Mesenchymal stem cell (in vitro differentiated cells and primary cell): ENCODE measurements around the gene NAT14.

Experiments used
- DNase-seq: peaks from one replicate; pipeline ENCODE4 v3.0.0-alpha.2; 2013
- H2AFZ ChIP-seq: one replicate; pipeline ENCODE4 v1.6.1; 2013; ENCODE audit warnings: low read depth, mild to moderate bottlenecking, control low read depth, inconsistent platforms, low read length, moderate library complexity
- H2AK5ac ChIP-seq: 2 replicates; pipeline ENCODE4 v1.6.1; 2013; ENCODE audit warnings: low read length, moderate library complexity, mild to moderate bottlenecking, inconsistent platforms; ENCODE audit not compliant: severe bottlenecking
- H2BK120ac ChIP-seq: one replicate; pipeline ENCODE4 v1.6.1; 2013; ENCODE audit warnings: low read depth, mild to moderate bottlenecking, inconsistent platforms, low read length, moderate library complexity
- H2BK12ac ChIP-seq, 2 experiments: one replicate each; pipeline ENCODE4 v1.6.1; 2013; ENCODE audit warnings: inconsistent platforms in 2 of 2, low read length in 2 of 2, mild to moderate bottlenecking in 2 of 2, moderate library complexity in 2 of 2, control low read depth in 1 of 2
- H2BK15ac ChIP-seq: one replicate; pipeline ENCODE4 v1.6.1; 2013; ENCODE audit warnings: mild to moderate bottlenecking, low read depth, inconsistent platforms; ENCODE audit not compliant: poor library complexity, severe bottlenecking
- H2BK5ac ChIP-seq: 2 replicates; pipeline ENCODE4 v1.6.1; 2013; ENCODE audit warnings: low read depth, mild to moderate bottlenecking, low read length, control low read depth, inconsistent platforms; ENCODE audit not compliant: poor library complexity, severe bottlenecking
- H3K14ac ChIP-seq, 2 experiments: one replicate each; pipeline ENCODE4 v1.6.1; 2013; ENCODE audit warnings: inconsistent platforms in 2 of 2, low read length in 2 of 2, control low read depth in 1 of 2, mild to moderate bottlenecking in 1 of 2, moderate library complexity in 1 of 2
- H3K18ac ChIP-seq, 2 experiments: one replicate each; pipeline ENCODE4 v1.6.1; 2013; ENCODE audit warnings: inconsistent platforms in 2 of 2, low read length in 2 of 2, control low read depth in 1 of 2, low read depth in 1 of 2, mild to moderate bottlenecking in 1 of 2
- H3K23ac ChIP-seq, 2 experiments: one replicate each; pipeline ENCODE4 v1.6.1; 2013; ENCODE audit warnings: inconsistent platforms in 2 of 2, low read length in 2 of 2, mild to moderate bottlenecking in 2 of 2, moderate library complexity in 2 of 2, control low read depth in 1 of 2
- H3K27ac ChIP-seq: 2 replicates; pipeline ENCODE4 v1.5.1; 2013; ENCODE audit warnings: mild to moderate bottlenecking, moderate library complexity, low read length, control low read depth, inconsistent platforms; ENCODE audit not compliant: poor library complexity, severe bottlenecking
- H3K27me3 ChIP-seq, 2 experiments: 2 replicates each; pipeline versions ENCODE4 v1.6.1 to v1.7.0; 2013; ENCODE audit warnings: low read length in 2 of 2, mild to moderate bottlenecking in 2 of 2, moderate library complexity in 2 of 2, control low read depth in 1 of 2, inconsistent platforms in 1 of 2; ENCODE audit not compliant: control insufficient read depth in 1 of 2, insufficient read depth in 1 of 2
- H3K36me3 ChIP-seq, 2 experiments: 2 replicates each; pipeline versions ENCODE4 v1.6.1 to v1.7.0; 2013; ENCODE audit warnings: low read length in 2 of 2, control low read depth in 1 of 2, inconsistent platforms in 1 of 2, low read depth in 1 of 2, mild to moderate bottlenecking in 1 of 2; ENCODE audit not compliant: insufficient read depth in 2 of 2, control insufficient read depth in 1 of 2
- H3K4ac ChIP-seq, 2 experiments: one replicate each; pipeline ENCODE4 v1.6.1; 2013; ENCODE audit warnings: inconsistent platforms in 2 of 2, low read length in 2 of 2, mild to moderate bottlenecking in 2 of 2, moderate library complexity in 2 of 2, control low read depth in 1 of 2, low read depth in 1 of 2
- H3K4me1 ChIP-seq: 2 replicates; pipeline ENCODE4 v1.6.1; 2013; ENCODE audit warnings: low read depth, low read length, control low read depth; ENCODE audit not compliant: control insufficient read depth, insufficient read depth
- H3K4me2 ChIP-seq: 2 replicates; pipeline ENCODE4 v1.6.1; 2013; ENCODE audit warnings: low read length, mild to moderate bottlenecking, inconsistent platforms; ENCODE audit not compliant: poor library complexity, severe bottlenecking
- H3K4me3 ChIP-seq, 2 experiments: 2 replicates each; pipeline versions ENCODE4 v1.5.1 to v1.7.0; 2013; ENCODE audit warnings: low read length in 2 of 2, mild to moderate bottlenecking in 2 of 2, control low read depth in 1 of 2, low read depth in 1 of 2; ENCODE audit not compliant: insufficient read depth in 1 of 2
- H3K79me1 ChIP-seq: replicated peaks from 2 replicates; pipeline ENCODE4 v1.6.1; 2013; ENCODE audit warnings: mild to moderate bottlenecking, control low read depth, low read length, inconsistent platforms; ENCODE audit not compliant: poor library complexity, severe bottlenecking
- H3K9ac ChIP-seq: 2 replicates; pipeline ENCODE4 v1.7.0; 2013; ENCODE audit warnings: mild to moderate bottlenecking, low read length, moderate library complexity
- H3K9me3 ChIP-seq: 2 replicates; pipeline ENCODE4 v1.7.0; 2013; ENCODE audit warnings: mild to moderate bottlenecking, low read length; ENCODE audit not compliant: control insufficient read depth
- H4K8ac ChIP-seq: one replicate; pipeline ENCODE4 v1.6.1; 2013; ENCODE audit warnings: inconsistent platforms, mild to moderate bottlenecking, low read length, moderate library complexity
- H4K91ac ChIP-seq: one replicate; pipeline ENCODE4 v1.6.1; 2013; ENCODE audit warnings: mild to moderate bottlenecking, low read length, inconsistent platforms
- WGBS: methylation state at CpG from one replicate; pipeline ENCODE4 v1.1.7; 2013; ENCODE audit warnings: mixed read lengths; 5-methylcytosine and 5-hydroxymethylcytosine counted together

NAT14 gene

DNA sequence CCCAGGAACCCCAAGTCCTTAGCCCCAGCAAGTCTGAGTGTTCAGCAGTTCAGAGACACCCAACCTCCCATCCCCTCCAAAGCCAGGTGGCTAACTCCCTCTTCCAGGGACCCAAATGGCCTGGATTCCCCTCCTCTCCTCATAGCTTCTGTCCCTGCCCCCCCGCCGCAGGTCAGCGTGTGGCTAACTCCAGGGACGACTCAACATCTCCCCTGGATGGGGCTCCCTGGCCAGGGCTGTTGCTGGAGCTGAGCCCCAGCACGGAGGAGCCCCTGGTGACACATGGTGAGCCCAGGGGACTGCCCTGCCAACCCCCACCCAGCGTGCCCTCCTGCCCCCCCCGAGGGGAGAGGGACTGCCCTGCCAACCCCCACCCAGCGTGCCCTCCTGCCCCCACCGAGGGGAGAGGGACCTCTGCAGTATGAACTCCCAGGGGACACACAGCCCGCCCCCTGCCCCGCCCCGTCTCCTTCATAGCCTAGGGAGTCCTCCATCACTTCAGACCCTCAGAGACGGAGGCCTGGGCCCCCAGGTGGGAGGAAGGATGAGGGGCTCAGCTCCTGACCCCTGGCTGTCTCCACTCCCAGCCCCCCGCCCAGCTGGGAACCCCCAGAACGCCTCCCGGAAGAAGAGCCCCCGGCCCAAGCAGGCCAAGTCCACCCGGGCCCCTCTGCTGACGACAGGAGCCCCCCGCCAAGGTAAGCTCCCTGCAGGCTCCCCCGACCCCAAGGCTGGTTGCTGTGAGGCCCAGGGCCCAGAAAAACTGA lies 4.9 kb downstream of the NAT14 start:
- Histone ChIP-seq H3K27me3 (no peaks in the 10 kb centered on the region), H2BK5ac (no peak overlapping the region), H4K8ac (peak overlapping the region; percentile 76), H3K4me3 (peak overlapping the region in 1 of 2 experiments; percentile 65), H2BK120ac (peak overlapping the region; percentile 54), H3K9ac (peak overlapping the region; percentile 51), H3K36me3 (peaks cover 0 to 53% of the 10 kb centered on the region in 2 experiments), H4K91ac (peak overlapping the region; percentile 57), H3K23ac (no peak overlapping the region), H3K14ac (no peak overlapping the region), H3K4me2 (peak overlapping the region; percentile 46), H2AFZ (no peak overlapping the region), H2AK5ac (peak overlapping the region; percentile 82), H2BK15ac (no peak overlapping the region), H3K79me1 (peaks cover 7% of the 10 kb centered on the region), H3K27ac (no peak overlapping the region), H3K4me1 (peaks cover 69% of the 10 kb centered on the region), H3K9me3 (no peaks in the 10 kb centered on the region), H3K4ac (no peak overlapping the region), H3K18ac (no peak overlapping the region), H2BK12ac (peak overlapping the region in 1 of 2 experiments; percentile 80)
- DNase-seq: no peak
- 82% methylated on average over 14 of the region's 21 CpGs for WGBS

DNA sequence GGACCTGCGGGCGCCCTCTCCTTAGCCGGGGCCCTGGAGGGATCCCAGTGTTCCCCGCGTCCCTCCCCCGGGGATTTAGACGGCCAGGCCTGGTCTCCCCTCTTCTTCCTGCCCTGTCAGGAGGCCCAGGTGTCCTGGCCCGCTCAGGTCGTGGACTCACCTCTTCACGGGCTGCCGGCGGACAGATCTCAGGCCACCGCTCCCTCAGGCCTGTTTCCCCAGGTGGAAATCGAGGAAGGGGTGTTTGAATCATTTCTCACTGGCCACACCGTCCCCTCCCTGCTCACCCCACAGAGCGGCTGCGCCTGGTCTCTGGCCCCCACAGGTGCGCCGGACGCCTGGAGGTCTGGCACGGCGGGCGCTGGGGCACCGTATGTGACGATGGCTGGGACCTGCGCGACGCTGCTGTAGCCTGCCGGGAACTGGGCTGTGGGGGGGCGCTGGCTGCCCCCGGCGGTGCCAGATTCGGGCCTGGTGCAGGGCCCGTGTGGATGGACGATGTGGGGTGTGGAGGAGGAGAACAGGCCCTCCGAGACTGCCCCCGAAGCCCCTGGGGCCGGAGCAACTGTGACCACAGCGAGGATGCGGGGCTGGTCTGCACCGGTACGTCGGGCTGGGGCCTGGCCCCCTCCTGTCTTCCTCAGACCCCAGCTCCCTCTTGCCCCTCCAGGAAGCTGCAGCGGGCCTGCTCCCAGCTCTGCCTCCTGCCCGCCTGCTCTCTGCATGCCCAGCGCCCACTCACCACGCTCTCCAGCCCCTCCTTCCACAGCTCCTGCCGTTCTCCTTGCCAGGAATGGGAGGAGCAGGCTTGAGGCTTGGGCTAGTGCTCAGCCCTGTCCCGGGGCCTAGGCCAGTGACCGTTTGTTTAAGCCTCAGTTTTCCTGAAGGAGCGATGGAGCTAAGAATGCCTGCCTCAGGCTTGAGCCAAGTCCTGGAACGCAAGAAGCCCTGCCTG lies 5.8 kb downstream of the NAT14 start:
- no peak overlapping the region for H3K14ac ChIP-seq
- H2BK12ac ChIP-seq: no peak overlapping the region
- no peak overlapping the region for H3K4me2 ChIP-seq
- no peaks in the 10 kb centered on the region for H3K9me3 ChIP-seq
- H2AK5ac ChIP-seq: no peak overlapping the region
- H4K8ac ChIP-seq: no peak overlapping the region
- 89% methylated on average over 36 of the region's 52 CpGs for WGBS
- H2BK15ac ChIP-seq: peak overlapping the region; percentile 41
- no peak overlapping the region for H3K18ac ChIP-seq
- peaks cover 5 to 57% of the 10 kb centered on the region in 2 experiments for H3K36me3 ChIP-seq
- no peak overlapping the region for H2BK5ac ChIP-seq
- H3K79me1 ChIP-seq: peaks cover 7% of the 10 kb centered on the region
- DNase-seq: no peak
- no peaks in the 10 kb centered on the region for H3K27me3 ChIP-seq
- peaks cover 66% of the 10 kb centered on the region for H3K4me1 ChIP-seq
- no peak overlapping the region for H3K4ac ChIP-seq
- no peak overlapping the region for H2AFZ ChIP-seq
- H3K27ac ChIP-seq: no peak overlapping the region
- H3K9ac ChIP-seq: peak overlapping the region; percentile 63
- peak overlapping the region in 1 of 2 experiments; percentile 18 for H3K4me3 ChIP-seq
- no peak overlapping the region for H3K23ac ChIP-seq
- H4K91ac ChIP-seq: peak overlapping the region; percentile 32
- no peak overlapping the region for H2BK120ac ChIP-seq

DNA sequence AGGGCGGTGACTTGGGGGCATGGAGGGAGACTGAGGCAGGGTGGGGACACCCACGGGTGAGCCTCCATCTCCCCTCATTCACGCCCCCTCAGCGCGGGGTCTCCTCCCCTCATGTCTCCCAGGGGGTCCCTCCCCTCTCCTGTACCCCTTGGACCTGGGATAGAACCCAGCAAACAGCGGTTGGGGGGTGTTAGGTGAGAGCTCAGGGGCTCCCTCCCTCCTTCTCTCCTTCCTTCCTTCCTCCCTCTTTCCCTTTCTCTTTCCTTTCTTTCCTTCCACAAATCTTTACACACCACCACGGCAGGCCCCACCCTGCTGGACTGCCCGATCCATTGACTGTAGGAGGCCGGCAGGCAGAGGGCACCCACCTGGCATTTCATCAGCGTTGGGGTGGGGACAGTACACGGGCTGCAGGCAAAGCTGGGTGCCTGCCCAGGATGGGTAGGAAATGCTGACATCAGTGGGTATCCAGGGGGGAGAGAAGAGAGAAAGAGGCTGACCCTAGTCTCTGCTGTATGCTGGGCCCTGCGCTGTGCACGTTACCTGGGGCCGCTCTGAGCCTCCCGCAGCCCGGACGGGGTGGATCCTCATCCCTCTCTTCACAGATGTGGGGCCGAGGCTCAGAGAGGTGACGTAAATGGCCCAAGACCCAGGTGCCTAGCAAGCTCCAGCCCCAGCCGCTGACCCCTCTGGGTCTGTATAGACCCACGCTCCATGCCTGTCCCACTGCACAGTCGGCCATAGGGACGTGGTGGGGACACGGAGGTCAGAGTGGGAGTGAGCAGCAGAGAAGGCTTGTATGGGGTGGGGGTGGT lies 6.8 kb downstream of the NAT14 start:
- Histone ChIP-seq H3K9ac (peak overlapping the region; percentile 63), H3K4me1 (peaks cover 56% of the 10 kb centered on the region), H3K14ac (no peak overlapping the region), H2BK120ac (no peak overlapping the region), H2BK12ac (no peak overlapping the region), H2BK5ac (no peak overlapping the region), H3K4me2 (no peak overlapping the region), H4K91ac (no peak overlapping the region), H3K36me3 (peaks cover 12 to 52% of the 10 kb centered on the region in 2 experiments), H3K23ac (peak overlapping the region in 1 of 2 experiments; percentile 27), H4K8ac (no peak overlapping the region), H3K79me1 (peaks cover 7% of the 10 kb centered on the region), H2AFZ (no peak overlapping the region), H2BK15ac (no peak overlapping the region), H3K27ac (no peak overlapping the region), H2AK5ac (no peak overlapping the region), H3K4me3 (peak overlapping the region in 1 of 2 experiments; percentile 18), H3K4ac (no peak overlapping the region), H3K27me3 (no peaks in the 10 kb centered on the region), H3K18ac (no peak overlapping the region), H3K9me3 (no peaks in the 10 kb centered on the region)
- no peak for DNase-seq
- WGBS: 85% methylated on average over 19 of the region's 24 CpGs
